ENCODE data around the gene C16orf92.
A peak's percentile ranks its signal among the peaks of the same experiment; 100 is the strongest.
"Not testable (repeated sequence)": the region's sequence is repeated elsewhere in the genome, so short reads cannot be mapped to it uniquely, and the experiment has no call there.

The C16orf92 gene

GRCh38 chr16:30005341-30006094, 17.5 kb upstream of the C16orf92 start:
- peak; percentile 50 to 74 (median 66) for DNase-seq

GRCh38 chr16:30006095-30006473, 16.9 kb upstream of the C16orf92 start:
- DNase-seq = no peak

DNA sequence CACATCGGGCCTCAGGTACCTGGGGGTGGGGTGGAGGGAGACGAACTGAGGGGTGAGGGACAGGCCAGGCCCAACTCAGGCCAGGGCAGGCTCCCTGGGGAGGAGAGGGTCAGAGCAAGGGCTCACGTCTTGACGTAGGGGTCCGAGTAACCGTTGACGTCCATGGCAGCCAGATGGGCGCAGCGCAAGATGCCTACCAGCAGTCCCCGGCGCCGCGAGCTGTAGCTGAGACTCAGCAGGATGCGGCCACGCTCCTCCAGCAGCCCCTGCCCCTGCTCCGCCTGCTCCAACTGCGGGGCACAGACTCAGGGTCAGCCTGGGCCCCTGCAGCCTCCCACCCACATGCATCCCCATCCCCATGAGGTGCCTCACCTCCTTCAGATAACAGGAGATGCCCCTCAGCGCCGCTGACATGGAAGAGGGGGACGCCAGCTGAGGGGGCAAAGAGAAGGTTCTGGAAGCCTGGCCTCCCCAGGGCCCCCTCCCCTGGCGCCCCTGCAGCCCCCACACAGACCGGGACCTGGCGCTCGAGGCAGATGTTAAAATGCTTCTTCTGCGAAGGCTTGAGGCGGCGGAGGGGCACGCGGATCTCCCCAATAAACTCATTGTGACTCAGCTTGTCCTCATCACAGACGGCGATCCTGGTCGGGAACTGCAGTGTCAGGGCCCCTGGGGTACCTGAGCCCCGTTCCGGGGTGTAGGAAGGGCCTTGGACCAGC, 16.2 kb upstream of the C16orf92 start:
- DNase-seq = no peak

DNA sequence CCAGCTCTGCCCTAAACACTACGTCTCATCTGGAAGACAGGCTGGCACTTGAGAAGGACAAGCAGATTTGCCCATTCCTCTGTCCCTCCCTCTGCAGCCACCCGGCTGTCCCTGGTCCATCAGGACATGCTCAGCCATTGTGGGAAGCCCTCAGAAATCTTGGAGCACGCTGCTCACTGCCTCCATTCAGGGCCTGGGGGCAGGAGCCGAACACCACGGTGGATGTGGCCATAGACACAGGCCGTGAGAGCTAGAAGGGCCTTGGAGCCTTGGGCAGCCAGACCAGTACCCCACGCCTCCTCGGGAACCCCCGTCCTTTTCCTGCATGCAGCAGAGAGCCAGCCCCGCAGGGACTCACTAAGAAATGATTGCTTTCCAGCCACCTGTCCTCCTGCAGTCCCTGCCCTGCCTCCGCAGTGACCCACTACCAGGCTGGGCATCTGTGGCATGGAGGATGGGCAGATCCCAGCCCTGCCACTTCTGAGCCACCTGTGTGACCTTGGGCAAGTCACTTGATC, 15.6 kb upstream of the C16orf92 start:
- DNase-seq = no peak

- no peak for DNase-seq
These were observed 13.7 kb upstream of the C16orf92 start for GRCh38 chr16:30009085-30009862.

DNA sequence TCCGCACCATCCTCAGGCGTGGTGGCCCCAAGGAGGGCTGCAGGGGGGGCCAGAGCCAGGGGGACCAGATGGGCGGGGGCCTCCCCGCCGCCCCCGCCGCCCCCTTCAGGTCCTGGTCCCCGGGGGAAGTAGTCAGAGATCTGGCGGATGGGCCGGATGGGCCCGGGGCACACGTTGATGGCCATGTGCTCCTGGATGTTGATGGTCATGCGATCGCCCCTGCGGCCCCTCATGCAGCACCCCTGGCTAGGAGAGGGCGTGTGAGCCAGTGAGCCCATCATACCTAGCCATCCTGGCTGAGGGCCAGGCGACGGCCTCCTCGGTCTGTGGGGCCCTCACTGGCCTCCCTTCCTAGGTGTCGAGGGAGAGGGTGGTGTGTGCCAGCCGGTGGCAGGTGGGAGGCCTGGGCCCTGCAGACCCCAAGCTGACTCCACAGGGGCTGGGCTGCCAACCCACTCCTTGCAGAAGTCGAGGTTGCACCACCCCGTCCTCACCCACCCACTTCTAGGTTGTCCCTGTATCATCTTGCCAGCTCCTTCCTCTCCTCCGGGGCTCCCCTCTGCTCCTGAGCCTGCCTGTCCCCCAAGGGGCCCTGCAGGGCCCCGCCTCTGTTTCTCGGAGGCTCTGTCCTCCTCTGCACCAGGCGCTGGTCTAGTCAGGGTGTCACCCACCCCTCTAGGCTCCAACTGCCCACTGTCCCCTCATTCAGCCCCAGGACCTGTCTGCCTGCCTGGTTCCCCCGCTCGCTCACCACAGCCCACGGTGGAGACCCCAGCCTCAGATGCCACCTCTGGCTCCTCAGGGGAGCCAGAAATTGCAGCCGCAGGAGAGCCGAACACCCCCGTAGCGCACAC, 12.8 kb upstream of the C16orf92 start:
- DNase-seq = peak in 1 of 4 experiments; percentile 22

GRCh38 chr16:30010844-30011713, 11.9 kb upstream of the C16orf92 start, which contains the start of gene DOC2A:
Gene DOC2A, minus strand, starts transcription at chr16:30011027. Its CDS starts 805 bp downstream, at chr16:30010222.
- DNase-seq = peak in 2 of 4 experiments; percentile 28 to 50

- DNase-seq = no peak
These were observed 11.1 kb upstream of the C16orf92 start for GRCh38 chr16:30011714-30012504.

DNA sequence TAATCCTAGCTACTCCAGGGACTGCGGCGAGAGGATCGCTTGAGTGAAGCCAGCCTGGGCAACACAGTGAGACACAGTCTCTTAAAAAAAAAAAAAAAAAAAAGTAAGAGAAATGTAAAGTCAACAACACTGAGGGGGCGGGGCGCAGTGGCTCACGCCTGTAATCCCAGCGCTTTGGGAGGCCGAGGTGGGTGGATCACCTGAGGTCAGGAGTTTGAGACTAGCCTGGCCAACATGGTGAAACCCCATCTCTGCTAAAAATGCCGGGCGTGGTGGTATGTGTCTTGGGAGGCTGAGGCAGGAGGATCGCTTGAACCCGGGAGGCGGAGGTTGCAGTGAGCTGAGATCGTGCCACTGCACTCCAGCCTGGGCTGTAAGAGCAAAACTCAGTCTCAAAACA, 10.4 kb upstream of the C16orf92 start:
- DNase-seq = not testable (repeated sequence)

DNA sequence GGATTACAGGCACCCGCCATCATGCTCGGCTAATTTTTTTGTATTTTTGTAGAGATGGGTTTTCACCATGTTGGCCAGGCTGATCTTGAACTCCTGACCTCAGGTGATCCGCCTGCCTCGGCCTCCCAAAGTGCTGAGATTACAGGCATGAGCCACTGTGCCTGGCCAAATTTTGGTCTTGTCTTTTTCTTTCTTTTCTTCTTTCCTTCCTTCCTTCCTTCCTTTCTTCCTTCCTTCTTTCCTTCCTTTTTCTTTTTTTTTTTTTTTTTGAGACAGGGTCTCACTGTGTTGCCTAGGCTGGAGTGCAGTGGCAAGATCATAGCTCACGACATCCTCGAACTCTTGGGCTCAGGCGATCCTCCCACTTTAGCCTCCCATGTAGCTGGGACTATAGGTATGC, 7.5 kb upstream of the C16orf92 start:
- DNase-seq = not testable (repeated sequence)

DNA sequence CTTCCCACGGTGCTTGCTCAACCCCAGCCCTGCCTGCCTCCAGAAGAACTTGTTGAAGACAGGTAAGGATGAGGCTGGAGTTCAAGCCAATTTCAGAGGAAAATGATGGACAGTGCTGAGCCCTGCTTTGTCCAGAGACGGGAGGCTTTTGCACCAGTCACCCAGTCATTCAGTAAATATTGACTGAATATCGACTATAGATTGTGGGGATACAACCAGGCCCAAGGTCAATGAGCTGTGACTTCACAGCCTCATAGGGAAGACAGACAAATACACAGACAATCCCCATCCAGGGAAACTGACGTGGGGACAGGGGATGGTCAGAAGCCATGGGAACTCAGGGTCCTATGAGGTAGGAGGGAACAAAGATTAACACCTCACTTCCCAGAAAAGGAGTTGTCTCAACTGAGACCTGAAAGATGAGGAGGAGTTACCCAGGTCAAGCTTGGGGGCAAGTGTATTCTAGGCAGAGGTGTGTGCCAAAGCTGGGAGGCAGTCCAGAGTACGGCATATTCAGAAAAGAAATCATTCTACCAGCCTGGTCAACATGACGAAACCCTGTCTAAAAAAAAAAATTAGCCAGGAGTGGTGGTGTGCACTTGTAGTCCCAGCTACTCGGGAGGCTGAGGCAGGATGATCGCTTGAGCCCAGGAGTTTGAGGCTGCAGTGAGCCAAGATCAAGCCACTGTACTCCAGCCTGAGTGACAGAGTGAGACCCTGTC, 6.3 kb upstream of the C16orf92 start:
- DNase-seq = no peak

DNA sequence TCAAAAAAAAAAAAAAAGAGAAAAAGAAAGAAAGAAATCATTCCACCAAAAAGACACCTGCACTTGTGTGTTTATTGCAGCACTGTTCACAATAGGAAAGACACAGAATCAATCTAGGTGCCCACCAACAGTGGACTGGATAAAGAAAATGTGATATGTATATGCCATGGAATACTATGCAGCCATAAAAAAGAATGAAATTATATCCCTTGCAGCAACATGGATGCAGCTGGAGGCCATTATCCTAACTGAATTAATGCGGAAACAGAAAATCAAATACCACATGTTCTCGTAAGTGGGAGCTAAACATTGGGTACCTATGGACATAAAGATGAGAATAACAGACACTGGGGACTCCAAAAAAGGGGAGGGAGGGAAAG, 5.7 kb upstream of the C16orf92 start:
- DNase-seq = no peak

- DNase-seq = not testable (repeated sequence)
These were observed 5.1 kb upstream of the C16orf92 start for GRCh38 chr16:30017937-30018336.

GRCh38 chr16:30018731-30019158, 4.3 kb upstream of the C16orf92 start:
- DNase-seq = no peak

DNA sequence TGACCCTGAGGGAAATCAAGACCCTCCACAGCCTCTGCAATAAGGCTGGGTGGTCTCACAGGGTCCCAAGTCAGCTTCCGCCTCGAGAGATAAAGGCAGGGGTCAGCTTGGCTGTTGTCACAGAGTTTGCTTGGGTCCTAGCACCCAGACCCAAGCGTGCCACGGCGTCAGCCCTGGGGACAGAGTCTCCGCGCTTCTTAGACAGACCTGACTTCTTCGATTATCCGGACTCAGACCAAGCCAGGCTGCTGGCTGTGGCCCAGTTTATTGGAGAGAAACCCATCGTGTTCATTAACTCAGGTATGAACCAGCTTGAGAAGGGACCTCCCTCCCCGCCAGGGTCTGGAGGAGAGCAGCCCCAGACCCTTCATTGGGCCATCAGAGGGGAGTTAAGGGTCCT, 588 bp downstream of the C16orf92 start:
- DNase-seq = no peak

DNA sequence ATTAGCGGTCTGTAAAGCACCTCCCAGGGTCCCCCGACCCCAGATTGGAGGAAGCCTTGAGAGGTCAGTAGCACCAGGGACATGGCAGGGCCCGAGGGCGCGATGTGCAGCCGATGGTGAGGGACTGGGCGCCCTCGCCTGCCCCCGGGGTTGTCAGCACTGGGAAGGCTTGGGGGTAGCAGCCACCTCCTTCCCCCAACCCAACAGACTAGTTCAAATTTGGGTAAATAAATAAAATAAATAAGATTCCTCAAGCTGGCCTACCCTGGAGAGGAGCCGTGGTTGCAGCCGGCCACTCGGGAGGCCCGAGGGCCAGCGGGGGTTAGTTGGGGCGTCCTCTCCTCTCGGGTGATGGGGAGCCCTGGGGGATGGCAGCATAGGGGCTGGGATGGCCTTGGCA, 1.5 kb downstream of the C16orf92 start:
- DNase-seq = no peak

DNA sequence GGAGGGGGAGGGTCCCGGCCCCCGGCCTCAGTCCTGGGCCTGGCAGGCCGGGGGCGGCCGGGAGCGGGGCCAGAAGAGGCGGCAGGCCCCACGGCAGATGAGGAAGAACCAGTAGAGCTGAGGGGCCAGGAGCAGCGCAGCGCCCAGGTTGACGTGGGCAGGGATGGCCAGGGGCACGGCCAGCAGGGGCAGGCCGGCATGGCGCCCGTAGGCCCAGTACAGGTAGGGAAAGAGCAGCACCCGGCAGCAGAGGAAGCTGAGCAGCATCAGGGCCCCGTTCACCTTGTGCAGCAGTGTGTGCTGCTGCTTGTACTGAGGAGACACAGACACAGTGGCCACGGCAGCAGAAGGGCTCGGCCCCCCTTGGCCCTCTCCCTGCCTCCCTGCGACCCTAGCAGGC, 2.2 kb downstream of the C16orf92 start:
- DNase-seq = no peak

DNA sequence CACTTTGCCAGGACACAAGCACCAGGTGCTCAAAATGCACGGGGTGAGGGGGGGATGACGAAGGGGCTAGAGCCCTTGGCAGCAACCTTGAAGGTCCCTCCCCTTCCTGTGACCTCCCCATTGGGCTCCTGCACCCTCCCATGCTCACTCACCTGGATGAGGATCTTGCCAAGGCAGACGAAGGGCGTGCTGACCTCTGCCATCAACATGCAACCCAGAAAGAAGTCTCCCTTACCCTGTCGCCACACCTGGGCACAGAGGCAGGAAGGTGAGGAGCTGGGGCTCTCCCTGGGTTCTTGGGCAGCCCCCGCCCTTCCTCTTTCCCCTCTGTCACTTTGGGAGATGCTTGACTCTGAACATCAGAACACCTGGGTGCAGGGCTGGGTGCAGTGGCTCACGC, 2.6 kb downstream of the C16orf92 start:
- DNase-seq = no peak

DNA sequence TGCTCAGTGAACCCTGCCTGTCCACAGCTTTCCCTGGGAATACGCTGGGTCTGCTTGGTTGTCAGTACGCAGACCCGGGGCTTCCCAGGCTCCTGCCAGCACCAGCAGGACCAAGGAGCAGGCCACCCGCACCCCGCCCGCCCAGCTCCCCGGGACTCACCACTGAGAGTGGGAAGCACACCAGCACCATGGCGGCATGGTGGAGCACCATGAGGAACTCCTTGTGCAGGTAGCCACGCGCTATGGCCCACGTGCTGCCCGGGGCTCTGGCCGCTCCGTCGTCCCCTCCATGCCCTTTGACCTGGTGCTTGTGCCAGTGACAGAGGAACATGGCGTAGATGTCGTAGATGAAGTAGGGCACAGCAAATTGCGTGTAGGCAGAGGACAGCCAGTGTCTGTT, 3.5 kb downstream of the C16orf92 start:
- DNase-seq = no peak

All from suppressor macrophage (primary cell).